Neural crest cell (in vitro differentiated cells): ENCODE results near the gene SETD2. TPM values are rescaled to one million over a fixed set of nuclear protein-coding genes. Genes with fewer than 3 reads are reported as not detected.

Experiments
- DNase-seq: peaks from one replicate; pipeline ENCODE4 v3.0.0; 2021; ENCODE audit warnings: low read depth, mixed read lengths, low spot score
- H3K27ac Mint-ChIP-seq: one replicate; pipeline ENCODE4 v1.8.0; 2021; ENCODE audit warnings: mild to moderate bottlenecking, mixed read lengths; ENCODE audit not compliant: unreplicated experiment
- H3K27me3 Mint-ChIP-seq: 2 replicates; pipeline ENCODE4 v1.8.0; 2021; ENCODE audit warnings: low read depth, mild to moderate bottlenecking, mixed read lengths
- H3K36me3 Mint-ChIP-seq: 2 replicates; pipeline ENCODE4 v1.8.0; 2021; ENCODE audit warnings: low read depth, mild to moderate bottlenecking, mixed read lengths
- H3K4me1 Mint-ChIP-seq: 2 replicates; pipeline ENCODE4 v1.8.0; 2021; ENCODE audit warnings: mixed read lengths
- H3K4me3 Mint-ChIP-seq: one replicate; pipeline ENCODE4 v1.8.0; 2021; ENCODE audit warnings: mild to moderate bottlenecking, mixed read lengths
- H3K9me3 Mint-ChIP-seq: 2 replicates; pipeline ENCODE4 v1.8.0; 2021; ENCODE audit warnings: mixed read lengths
- total RNA-seq: library from RNA; stranded (reverse); gene quantifications from 2 replicates; pipeline ENCODE4 v1.2.1, GENCODE V29; 2021
- TF ChIP-seq, protein P1 (sequence below): fragments of 200-600 bp; sonication (generic); conservative IDR thresholded peaks from 2 replicates; pipeline ENCODE4 v1.5.0; 2021; ENCODE audit warnings: antibody characterized with exemption, mild to moderate bottlenecking

Gene SETD2
- total RNA-seq, 1 donor from 2014 or later: 52.7 TPM

GRCh38 chr3:47017504-47018268 is 146.2 kb downstream of the SETD2 start:
- no peaks in the 10 kb centered on the region for H3K9me3 Mint-ChIP-seq
- H3K4me1 Mint-ChIP-seq: no peaks in the 10 kb centered on the region
- peaks cover 2% of the 10 kb centered on the region for H3K36me3 Mint-ChIP-seq
- TF ChIP-seq, protein P1, sequence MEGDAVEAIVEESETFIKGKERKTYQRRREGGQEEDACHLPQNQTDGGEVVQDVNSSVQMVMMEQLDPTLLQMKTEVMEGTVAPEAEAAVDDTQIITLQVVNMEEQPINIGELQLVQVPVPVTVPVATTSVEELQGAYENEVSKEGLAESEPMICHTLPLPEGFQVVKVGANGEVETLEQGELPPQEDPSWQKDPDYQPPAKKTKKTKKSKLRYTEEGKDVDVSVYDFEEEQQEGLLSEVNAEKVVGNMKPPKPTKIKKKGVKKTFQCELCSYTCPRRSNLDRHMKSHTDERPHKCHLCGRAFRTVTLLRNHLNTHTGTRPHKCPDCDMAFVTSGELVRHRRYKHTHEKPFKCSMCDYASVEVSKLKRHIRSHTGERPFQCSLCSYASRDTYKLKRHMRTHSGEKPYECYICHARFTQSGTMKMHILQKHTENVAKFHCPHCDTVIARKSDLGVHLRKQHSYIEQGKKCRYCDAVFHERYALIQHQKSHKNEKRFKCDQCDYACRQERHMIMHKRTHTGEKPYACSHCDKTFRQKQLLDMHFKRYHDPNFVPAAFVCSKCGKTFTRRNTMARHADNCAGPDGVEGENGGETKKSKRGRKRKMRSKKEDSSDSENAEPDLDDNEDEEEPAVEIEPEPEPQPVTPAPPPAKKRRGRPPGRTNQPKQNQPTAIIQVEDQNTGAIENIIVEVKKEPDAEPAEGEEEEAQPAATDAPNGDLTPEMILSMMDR: no peak
- no peak overlapping the region for H3K4me3 Mint-ChIP-seq
- no peak overlapping the region for H3K27ac Mint-ChIP-seq
- DNase-seq: no peak
- no peaks in the 10 kb centered on the region for H3K27me3 Mint-ChIP-seq

GRCh38 chr3:47016934-47017435 is 146.9 kb downstream of the SETD2 start:
- no peaks in the 10 kb centered on the region for H3K4me1 Mint-ChIP-seq
- H3K27ac Mint-ChIP-seq: no peak overlapping the region
- H3K4me3 Mint-ChIP-seq: no peak overlapping the region
- DNase-seq: no peak
- peaks cover 2% of the 10 kb centered on the region for H3K36me3 Mint-ChIP-seq
- TF ChIP-seq, protein P1: no peak
- H3K27me3 Mint-ChIP-seq: no peaks in the 10 kb centered on the region
- no peaks in the 10 kb centered on the region for H3K9me3 Mint-ChIP-seq

GRCh38 chr3:47016086-47016933 is 147.6 kb downstream of the SETD2 start:
- H3K9me3 Mint-ChIP-seq: no peaks in the 10 kb centered on the region

GRCh38 chr3:47015151-47015550 is 148.8 kb downstream of the SETD2 start:
- Mint-ChIP-seq H3K27me3 (no peaks in the 10 kb centered on the region), H3K27ac (no peak overlapping the region), H3K4me3 (peak overlapping the region; percentile 22), H3K4me1 (peaks cover 5% of the 10 kb centered on the region), H3K36me3 (peaks cover 2% of the 10 kb centered on the region), H3K9me3 (no peaks in the 10 kb centered on the region)
- TF ChIP-seq, protein P1: no peak
- DNase-seq: no peak

More at GRCh38 chr3:47016086-47016933, 147.6 kb downstream of the SETD2 start:
- DNase-seq: no peak
- TF ChIP-seq, protein P1: no peak
- Mint-ChIP-seq H3K36me3 (peaks cover 2% of the 10 kb centered on the region), H3K27me3 (no peaks in the 10 kb centered on the region), H3K27ac (no peak overlapping the region), H3K4me1 (no peaks in the 10 kb centered on the region), H3K4me3 (no peak overlapping the region)

DNA sequence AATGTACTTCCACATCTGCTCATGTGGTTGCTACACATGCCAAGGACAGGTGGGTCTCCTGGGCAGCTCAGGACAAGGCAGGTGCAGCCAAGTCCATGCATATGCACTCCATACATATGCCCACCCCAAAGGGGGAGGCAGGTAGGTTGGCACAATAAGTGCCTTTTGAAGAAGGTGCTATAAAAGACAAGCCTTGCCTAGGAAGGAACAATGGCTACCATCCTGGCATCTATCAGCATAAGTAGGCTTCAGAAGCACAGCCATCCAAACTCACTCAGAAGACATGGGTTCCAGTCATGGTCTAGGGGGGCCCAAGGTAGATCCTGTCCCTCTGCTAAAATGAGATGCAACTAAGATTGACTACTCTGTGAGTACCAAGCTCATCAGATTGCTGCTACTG is 149.9 kb downstream of the SETD2 start:
- Mint-ChIP-seq H3K27me3 (no peaks in the 10 kb centered on the region), H3K36me3 (peaks cover 2% of the 10 kb centered on the region), H3K27ac (no peak overlapping the region), H3K9me3 (no peaks in the 10 kb centered on the region), H3K4me3 (peak overlapping the region; percentile 41), H3K4me1 (peaks cover 12% of the 10 kb centered on the region)
- TF ChIP-seq, protein P1: no peak
- DNase-seq: no peak
